WI38 (cell line): ENCODE results near the gene KREMEN2.

Experiments used
- H3K4me3 ChIP-seq: 2 replicates; pipeline ENCODE4 v1.5.1; 2011; ENCODE audit warnings: low read depth, mild to moderate bottlenecking, control low read depth, low read length
- TF ChIP-seq, protein P1 (sequence below): IDR thresholded peaks from 2 replicates; pipeline ENCODE4 v1.5.1; 2012; ENCODE audit warnings: low read depth, mild to moderate bottlenecking, control low read depth, low read length

The KREMEN2 gene, protein sequence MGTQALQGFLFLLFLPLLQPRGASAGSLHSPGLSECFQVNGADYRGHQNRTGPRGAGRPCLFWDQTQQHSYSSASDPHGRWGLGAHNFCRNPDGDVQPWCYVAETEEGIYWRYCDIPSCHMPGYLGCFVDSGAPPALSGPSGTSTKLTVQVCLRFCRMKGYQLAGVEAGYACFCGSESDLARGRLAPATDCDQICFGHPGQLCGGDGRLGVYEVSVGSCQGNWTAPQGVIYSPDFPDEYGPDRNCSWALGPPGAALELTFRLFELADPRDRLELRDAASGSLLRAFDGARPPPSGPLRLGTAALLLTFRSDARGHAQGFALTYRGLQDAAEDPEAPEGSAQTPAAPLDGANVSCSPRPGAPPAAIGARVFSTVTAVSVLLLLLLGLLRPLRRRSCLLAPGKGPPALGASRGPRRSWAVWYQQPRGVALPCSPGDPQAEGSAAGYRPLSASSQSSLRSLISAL

DNA sequence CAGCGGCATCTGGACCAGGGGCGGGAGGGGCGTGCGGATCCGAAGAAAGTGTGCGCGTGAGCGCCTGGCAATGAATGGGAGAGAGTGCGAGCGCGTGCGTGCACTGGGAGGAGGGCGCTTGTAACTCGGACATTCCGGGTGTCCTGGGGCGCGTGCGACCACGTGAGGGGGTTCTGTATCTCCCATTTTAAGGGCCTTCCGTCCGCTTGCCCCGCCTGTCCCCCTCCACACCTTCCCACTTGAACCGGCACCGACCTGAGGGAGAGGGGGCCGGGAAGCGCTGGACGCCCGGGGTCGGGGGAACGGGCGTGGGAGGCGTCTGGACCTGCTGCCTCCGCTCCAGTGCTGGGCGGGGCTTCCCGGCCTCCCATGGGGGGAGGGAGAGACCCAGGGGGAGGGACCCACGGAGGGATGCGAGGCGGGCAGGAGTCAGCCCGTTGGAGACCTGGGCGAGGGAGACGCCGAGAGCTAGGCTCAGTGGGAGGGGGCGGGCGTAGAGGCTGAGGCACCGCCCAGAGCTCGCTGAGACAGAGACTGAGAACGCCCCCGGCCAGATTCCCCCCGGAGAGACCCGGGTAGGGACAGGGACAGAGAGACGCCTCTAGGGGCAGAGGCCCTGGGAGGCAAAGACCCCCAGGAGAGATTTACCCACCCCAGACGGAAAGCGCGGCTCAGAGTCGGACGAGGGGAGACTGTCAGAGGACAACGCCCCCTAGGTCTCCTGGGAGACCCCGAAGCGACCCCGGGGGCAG lies at the start of gene KREMEN2:
Gene KREMEN2, plus strand, starts transcription at position 553 of the 752 bp plus-strand sequence. CDS start 246 bp downstream, outside the sequence.
- H3K4me3 ChIP-seq, result no peak within 1 kb of the TSS
- TF ChIP-seq, protein P1, sequence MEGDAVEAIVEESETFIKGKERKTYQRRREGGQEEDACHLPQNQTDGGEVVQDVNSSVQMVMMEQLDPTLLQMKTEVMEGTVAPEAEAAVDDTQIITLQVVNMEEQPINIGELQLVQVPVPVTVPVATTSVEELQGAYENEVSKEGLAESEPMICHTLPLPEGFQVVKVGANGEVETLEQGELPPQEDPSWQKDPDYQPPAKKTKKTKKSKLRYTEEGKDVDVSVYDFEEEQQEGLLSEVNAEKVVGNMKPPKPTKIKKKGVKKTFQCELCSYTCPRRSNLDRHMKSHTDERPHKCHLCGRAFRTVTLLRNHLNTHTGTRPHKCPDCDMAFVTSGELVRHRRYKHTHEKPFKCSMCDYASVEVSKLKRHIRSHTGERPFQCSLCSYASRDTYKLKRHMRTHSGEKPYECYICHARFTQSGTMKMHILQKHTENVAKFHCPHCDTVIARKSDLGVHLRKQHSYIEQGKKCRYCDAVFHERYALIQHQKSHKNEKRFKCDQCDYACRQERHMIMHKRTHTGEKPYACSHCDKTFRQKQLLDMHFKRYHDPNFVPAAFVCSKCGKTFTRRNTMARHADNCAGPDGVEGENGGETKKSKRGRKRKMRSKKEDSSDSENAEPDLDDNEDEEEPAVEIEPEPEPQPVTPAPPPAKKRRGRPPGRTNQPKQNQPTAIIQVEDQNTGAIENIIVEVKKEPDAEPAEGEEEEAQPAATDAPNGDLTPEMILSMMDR, result no peak

DNA sequence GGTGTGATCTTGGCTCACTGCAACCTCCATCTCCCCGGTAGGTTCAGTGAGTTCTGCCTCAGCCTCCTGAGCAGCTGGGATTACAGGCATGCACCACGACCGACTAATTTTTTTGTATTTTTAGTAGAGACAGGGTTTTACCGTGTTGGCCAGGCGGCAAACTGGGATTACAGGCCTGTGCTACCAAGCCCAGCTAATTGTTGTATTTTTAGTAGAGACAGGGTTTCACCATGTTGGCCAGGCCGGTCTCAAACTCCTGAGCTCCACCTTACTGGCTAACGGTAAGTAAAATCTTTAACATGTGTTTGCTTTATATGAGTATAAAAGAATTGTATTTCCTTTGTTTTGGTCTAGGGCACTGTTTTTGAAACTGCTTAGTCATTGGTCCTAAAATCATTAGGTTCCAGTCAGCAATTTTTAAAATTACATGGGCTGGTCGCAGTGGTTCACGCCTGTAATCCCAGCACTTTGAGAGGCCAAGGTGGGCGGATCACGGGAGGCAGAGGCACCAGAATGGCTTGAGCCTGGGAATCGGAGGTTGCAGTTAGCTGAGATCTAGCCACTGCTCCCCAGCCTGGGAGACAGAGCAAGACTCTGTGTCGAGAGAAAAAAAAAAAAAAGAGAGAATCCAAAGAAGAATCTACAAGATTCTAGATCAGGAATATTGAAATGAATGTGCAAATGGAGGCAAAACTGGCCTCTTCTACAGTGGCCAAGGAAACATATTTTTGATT lies 48.7 kb upstream of the KREMEN2 start:
- TF ChIP-seq, protein P1, result no peak
- H3K4me3 ChIP-seq, result no peak overlapping the region

DNA sequence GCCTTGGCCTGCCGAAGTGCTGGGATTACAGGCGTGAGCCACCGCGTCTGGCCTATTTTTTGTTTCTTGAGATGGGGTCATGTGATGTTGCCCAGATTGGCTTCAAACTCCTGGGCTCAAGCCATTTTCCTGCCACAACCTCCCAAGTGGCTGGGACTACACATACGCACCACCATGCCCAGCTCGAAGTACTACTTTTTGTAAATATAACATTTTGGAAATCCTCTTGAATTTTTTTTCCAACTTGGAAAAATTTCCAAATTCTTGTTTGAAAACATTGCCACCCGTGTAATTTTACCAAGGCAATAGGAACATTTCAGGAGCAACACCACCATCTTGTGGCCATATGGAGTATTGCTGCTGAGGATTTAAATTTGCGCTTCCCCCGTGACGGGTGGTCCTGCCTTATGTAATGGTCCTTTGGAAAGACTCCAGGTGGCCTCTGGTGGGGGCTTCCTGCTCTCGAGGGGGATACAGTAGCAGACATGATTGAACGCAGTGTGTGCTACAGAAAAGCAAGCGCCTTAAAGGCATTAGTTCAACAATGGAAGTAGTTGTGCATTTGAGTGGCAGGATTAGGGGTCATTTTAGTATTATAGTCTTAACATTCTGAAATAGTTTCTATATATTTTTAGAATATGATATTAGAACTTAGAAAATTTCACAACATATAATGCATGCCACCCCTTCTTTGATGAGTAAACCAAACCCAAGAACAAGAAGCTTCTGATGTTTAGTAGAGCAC lies 44.4 kb upstream of the KREMEN2 start:
- TF ChIP-seq, protein P1, result peak; percentile 76
- no peak overlapping the region for H3K4me3 ChIP-seq

DNA sequence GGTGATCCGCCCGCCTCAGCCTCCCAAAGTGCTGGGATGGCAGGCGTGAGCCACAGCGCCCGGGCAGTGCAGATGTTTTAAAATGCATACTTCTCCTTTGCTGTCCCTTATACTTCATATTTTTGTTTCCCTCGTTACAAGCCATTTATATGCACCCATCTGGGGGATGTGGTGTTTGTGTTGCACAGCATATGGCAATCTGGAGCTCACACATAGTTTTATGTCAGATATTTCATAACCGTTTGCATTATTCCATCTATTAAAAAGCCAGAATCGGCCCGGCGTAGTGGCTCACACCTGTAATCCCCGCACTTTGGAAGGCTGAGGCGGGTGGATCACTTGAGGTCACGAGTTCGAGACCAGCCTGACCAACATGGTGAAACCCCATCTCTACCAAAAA lies 40.6 kb upstream of the KREMEN2 start:
- TF ChIP-seq, protein P1, result no peak

DNA sequence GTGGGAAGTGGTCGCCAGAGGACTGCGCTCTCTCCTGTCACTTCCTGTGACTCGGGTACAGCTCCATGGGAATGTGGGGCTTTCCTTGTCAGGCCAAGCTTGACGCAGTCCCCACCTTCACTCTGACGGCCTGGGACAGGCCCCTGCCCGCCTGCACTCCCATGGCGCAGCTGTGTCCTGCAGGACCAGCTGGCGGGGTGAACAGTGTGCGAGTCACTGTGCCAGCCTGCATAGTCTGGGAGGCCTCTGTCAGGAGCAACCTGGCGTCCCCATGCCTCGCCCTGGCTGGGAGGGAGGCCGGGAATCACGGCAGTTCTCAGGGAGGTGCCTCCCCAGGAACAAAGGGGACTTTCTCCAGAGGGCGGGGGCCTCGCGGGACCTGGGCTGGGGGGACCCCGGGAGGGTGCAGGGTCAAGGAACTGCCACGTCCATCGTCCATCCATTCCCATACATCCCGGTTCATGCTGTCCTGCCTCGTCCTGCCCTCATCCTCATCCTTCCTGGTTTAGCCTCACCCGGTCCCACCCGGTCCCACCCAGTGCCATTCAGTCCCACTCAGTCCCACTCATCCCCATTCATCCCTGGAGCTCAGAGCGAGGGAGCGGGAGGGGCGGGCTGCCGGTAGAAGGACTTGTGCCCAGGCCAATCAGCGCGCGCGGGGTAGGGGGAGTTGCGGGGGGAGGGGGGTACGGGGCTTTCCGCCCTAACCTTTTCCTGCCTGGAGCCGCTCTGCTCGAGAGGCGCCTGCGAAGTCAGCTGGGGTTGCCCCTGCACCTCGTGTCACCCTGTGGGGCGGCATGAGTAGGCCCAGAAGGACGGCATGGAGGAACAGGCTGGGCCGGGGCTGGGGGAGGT lies 38.9 kb upstream of the KREMEN2 start:
- TF ChIP-seq, protein P1, result no peak

More for the DNA sequence above, 40.6 kb upstream of the KREMEN2 start:
- H3K4me3 ChIP-seq, result no peak overlapping the region

More for the DNA sequence above, 38.9 kb upstream of the KREMEN2 start:
- H3K4me3 ChIP-seq, result no peak overlapping the region
